H7 (cell line): Measurements from ENCODE around the gene ISG20L2. TPM values are rescaled to one million over a fixed set of nuclear protein-coding genes. Genes with fewer than 3 reads are reported as not detected.

ENCODE experiments used
- DNase-seq: peaks from one replicate; pipeline ENCODE4 v3.0.0; 2012
- H3K27me3 ChIP-seq: 2 replicates; pipeline ENCODE4 v1.6.0; 2011; ENCODE audit warnings: mild to moderate bottlenecking, low read length; ENCODE audit not compliant: control insufficient read depth, insufficient read depth
- H3K36me3 ChIP-seq: replicated peaks from 2 replicates; pipeline ENCODE4 v1.5.1; 2011; ENCODE audit warnings: low read length; ENCODE audit not compliant: control insufficient read depth, insufficient read depth
- H3K4me3 ChIP-seq: 2 replicates; pipeline ENCODE4 v1.5.1; 2011; ENCODE audit warnings: low read depth, mild to moderate bottlenecking, control low read depth, low read length, moderate library complexity; ENCODE audit not compliant: insufficient read depth
- total RNA-seq: library from RNA; depleted of rRNA; stranded (reverse); fragments of >200 nt; shearing (Covaris generic); gene quantifications from 2 replicates; pipeline ENCODE4 v1.2.3, GENCODE V29; 2014

Gene ISG20L2
- total RNA-seq, 1 experiment from 2014 or later: 56.4 TPM

DNA sequence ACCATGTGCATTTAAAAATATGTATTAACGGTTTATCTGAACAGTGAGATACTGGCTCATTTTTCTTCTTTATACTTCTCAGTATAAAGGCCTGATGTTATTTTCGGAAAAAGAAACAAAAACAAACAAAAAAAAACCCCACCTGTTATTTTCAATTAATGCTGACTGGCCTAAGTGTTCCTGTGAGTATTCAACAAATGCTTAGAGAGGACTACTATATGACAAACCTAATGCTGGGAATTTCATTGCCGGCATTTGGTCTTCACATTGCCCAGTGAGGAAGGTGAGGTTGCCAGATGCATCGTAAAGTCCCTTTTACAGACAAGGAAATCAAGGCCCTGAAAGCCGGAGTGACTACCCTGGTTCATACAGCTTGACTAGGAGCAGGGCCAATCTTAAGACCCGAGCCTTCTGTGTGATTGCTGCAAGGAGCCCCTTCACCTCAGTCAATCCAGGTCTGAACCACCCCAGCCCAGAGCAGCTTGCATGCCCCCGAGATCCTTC lies 11.7 kb upstream of the ISG20L2 start:
- H3K4me3 ChIP-seq: peak overlapping the region; percentile 91
- H3K36me3 ChIP-seq: peaks cover 18% of the 10 kb centered on the region
- no peak for DNase-seq
- no peaks in the 10 kb centered on the region for H3K27me3 ChIP-seq

DNA sequence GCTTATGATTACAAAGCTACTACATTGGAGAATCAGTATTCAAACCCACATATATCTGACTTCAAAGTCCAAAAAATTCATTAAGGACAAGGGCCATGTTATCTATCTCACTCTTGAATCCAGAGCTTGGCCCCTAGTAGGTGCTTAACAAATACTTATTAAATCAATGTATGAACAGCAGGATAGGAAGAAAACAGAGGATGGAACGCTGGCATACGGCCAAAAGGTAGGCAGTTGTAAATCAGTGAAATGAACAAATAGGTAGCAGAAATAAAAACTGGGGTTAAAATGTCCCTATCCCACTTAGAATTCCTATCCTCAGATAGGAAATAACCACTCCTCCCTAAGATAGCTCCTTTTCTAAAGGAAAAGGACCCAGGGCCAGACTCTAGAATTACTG lies 10.3 kb upstream of the ISG20L2 start:
- Histone ChIP-seq H3K36me3 (peaks cover 11% of the 10 kb centered on the region), H3K27me3 (no peaks in the 10 kb centered on the region), H3K4me3 (no peak overlapping the region)
- no peak for DNase-seq

DNA sequence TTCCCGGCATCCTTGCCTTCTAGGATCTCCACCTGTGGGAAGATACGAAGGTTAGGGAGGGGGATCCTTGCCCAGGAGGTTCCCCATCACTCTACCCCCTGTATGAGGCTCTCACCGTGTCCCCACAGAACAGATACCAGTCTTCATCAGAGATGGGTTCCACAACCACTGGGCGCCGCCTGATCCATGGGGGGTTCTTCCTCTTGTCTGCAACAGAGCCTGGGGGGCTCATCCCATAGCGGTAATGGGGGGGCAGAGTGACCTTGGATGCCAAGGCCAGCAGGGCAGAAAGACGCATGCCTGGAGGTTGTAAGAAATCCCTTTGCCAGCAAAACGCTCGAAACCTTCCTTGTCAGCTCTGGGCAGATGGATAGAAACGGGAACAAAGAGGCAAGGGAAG lies 9.8 kb upstream of the ISG20L2 start:
- no peak for DNase-seq
- peaks cover 7% of the 10 kb centered on the region for H3K36me3 ChIP-seq

DNA sequence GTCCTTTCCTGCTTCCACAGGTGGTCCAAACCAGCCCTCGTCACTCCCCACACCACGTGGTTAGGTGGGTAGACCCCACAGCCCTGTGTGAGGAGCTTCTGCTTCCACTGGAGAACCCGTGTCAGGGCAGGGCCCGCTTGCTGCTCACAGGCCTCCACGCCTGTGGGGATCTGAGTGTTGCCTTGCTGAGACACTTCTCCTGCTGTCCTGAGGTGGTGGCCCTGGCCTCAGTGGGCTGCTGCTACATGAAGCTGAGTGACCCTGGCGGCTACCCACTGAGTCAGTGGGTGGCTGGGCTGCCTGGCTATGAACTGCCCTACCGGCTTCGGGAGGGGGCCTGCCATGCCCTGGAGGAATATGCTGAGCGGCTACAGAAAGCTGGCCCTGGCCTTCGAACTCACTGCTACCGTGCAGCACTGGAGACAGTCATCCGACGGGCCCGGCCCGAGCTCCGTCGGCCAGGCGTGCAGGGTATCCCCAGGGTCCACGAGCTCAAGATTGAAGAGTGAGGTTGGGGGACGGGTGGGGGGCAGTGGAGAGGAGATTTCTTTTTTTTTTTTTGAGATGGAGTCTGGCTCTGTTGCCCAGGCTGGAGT lies 5.5 kb upstream of the ISG20L2 start:
- Histone ChIP-seq H3K4me3 (no peak overlapping the region), H3K36me3 (peaks cover 11% of the 10 kb centered on the region), H3K27me3 (no peaks in the 10 kb centered on the region)
- no peak for DNase-seq

More for the DNA sequence above, 9.8 kb upstream of the ISG20L2 start:
- Histone ChIP-seq H3K27me3 (no peaks in the 10 kb centered on the region), H3K4me3 (no peak overlapping the region)

DNA sequence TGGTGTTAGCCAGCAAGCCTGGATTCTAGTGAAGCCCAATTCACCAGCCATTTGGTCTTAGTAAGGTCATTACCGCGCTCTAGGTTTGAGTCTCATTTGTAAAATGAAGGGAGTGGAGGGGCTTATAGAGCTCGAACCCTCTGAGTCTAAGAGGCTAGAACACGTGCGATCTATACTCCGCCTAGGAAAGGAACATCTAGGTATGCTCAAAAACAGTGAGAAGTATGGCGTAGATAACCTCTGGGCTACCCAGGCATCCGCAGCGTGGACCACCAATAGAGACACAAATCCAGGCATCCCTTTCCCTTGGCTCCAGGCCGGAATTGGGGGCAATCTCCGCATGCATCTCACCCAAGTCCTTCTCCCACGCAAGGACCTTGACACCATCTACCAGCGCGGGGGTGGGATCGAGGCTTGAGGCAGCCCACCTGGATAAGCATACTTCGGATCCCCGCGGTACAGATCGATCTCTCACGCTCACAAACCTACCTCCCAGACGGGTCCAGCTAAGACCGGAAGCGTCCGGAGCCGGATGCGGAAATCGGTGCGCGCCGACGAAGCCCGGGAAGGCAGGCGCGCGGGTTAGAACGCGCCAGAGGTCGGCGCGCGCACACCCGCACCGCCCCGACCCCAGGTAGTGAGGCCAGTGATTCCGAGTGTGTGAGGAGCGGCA lies 504 bp downstream of the ISG20L2 start, which contains the start of gene METTL25B:
TSS of gene METTL25B (plus strand) at position 544 of the 673 bp plus-strand sequence. CDS start 636 bp downstream, outside the sequence.
- peak; percentile 95 for DNase-seq
- H3K4me3 ChIP-seq: peak within 1 kb of the TSS; percentile 98
- H3K27me3 ChIP-seq: no peaks in the 10 kb centered on the region

DNA sequence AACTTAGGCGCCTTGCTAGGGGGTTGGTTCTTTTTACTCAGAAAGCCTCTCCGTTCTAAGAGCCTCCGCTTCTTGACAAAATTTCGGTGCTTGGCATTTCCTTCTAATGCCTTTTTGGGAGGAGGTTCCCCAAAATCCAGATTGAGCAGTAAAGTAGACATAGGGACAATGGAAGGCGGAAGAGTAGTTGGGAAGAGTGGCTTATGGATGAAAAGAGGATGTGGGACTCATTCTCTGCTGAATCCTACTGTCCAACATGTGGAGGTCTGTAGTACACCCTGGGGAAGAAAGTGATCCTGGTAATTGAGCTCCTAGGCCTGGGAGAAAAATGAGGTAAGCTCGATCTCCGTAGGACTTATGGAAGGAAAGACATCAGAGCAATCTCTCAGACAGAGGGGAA lies 1.1 kb downstream of the ISG20L2 start:
- H3K27me3 ChIP-seq: no peaks in the 10 kb centered on the region
- no peak for DNase-seq
- peak overlapping the region; percentile 98 for H3K4me3 ChIP-seq
- H3K36me3 ChIP-seq: peaks cover 18% of the 10 kb centered on the region

More for the DNA sequence above, 504 bp downstream of the ISG20L2 start, which contains the start of gene METTL25B:
- peaks cover 15% of the 10 kb centered on the region for H3K36me3 ChIP-seq

DNA sequence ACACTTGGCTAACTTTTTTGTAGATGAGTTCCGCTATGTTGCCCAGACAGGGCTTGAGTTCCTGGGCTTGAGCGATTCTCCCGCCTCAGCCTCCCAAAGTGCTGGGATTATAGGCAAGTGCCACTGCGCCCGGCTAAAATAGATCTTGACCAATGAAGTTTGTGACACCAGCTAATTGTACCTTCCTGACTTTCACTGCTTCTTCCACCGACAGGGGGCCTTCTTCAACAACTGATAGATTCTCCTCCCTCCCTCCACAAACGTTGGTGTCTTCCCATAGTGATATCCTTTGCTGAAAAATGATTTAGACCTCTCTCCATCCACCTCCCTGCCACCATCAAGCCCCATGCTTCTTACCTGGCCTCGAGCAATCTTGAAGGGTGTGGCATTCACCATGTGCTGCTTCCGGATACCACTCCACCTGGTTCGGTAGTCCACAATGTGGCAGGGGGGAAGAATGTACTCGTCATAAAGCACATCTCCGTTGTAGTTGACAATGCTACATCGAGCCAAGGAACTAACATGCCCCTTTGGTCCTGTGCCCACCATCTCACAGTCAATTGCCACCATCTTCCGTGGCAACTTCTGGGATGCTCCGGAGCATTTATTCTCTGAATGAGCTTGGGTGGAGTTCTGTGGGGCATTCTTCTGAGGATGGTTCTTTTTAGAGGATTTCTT lies 1.9 kb downstream of the ISG20L2 start:
- Histone ChIP-seq H3K36me3 (peaks cover 17% of the 10 kb centered on the region), H3K27me3 (no peaks in the 10 kb centered on the region), H3K4me3 (peak overlapping the region; percentile 27; the same call in 1 of the 2 replicates)
- DNase-seq: peak; percentile 77

DNA sequence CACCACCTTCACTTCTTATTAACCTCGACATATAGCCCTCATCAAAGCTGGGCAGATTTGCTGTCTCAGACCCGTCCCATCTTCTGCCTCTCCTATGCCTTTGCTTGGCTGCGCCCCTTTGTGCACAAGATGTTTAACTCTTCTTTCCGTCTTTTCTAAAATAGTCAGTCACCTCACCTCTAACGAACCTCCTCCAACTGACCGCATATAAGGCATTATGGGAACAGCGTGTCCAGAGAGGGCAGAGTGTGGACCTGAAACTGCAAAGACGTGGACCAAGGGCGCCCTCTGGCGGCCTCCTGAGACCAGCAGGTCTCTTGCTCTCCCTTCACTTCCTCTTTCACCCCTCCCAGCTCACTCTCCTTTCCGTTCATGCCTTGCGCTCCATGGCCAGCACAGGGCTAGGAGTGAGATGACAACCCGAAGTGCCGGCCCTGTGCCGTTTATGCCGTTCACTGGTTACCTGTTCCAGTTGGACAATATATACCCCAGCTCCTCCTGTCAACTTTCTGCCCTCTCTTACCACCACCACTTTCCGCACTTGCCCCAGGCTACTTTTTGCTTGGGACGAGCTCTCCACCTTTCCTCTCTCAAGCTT lies 2.8 kb downstream of the ISG20L2 start:
- no peaks in the 10 kb centered on the region for H3K27me3 ChIP-seq
- peak overlapping the region; percentile 27 for H3K4me3 ChIP-seq
- peaks cover 21% of the 10 kb centered on the region for H3K36me3 ChIP-seq
- peak; percentile 91 for DNase-seq

DNA sequence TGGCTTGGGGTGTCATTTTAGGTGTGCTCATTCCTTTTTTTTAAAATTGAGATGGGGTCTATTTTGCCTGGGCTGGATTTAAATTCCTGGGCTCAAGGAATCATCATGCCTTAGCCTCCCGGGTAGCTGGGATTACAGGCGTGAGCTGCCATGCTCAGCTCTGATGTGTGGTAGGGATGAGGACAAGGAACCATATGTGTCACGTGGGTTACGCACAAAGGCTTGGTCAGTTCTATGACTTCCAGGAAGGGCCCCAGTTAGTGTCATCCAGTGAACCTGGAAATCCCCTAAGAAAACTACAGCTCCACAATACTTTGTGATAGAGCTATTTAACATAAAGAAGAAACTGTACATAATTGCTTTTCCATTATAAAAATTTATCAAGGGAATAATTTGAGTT lies 7.0 kb downstream of the ISG20L2 start:
- no peaks in the 10 kb centered on the region for H3K27me3 ChIP-seq

DNA sequence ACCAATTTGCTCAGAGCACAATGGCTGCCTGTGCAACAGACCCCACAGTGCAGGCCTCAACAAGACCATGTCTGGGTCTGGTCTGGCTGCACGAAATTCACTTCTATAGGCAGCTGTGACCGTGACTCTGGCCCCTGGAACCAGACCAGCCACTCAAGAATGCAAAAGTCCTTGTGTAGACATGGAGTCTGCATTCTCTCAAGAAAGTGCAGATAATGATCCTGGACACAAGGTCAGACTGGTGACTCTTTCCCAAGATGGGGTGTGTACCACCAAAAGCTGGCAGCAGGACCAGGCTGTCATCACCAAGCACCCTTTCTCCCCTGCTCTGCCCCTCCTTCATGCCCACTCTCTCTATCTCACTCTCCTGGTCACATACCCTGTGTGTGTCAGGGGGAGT lies 7.4 kb downstream of the ISG20L2 start:
- no peak for DNase-seq
- peaks cover 21% of the 10 kb centered on the region for H3K36me3 ChIP-seq
- H3K4me3 ChIP-seq: no peak overlapping the region
- H3K27me3 ChIP-seq: no peaks in the 10 kb centered on the region

More for the DNA sequence above, 7.0 kb downstream of the ISG20L2 start:
- no peak overlapping the region for H3K4me3 ChIP-seq
- peaks cover 21% of the 10 kb centered on the region for H3K36me3 ChIP-seq
- no peak for DNase-seq

DNA sequence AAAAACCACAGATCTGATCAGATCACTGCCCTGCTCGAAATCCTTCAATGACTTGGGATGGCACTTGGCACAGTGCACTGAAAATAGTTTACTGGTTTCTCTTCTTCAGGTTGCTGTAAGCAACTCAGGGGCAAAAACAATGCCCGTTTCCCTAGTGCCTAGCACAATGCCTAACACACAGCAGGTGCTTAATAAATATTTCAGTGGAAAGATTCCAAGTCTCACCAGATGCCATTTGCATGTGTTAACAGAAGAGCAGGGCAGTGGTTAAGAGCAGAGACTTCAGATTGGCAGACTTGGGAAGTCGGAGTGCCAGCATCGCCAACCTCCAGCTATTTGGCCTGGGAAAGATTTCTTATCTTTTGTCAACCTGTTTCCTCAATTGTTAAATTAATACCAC lies 11.2 kb downstream of the ISG20L2 start:
- Histone ChIP-seq H3K4me3 (no peak overlapping the region), H3K27me3 (no peaks in the 10 kb centered on the region), H3K36me3 (peaks cover 4% of the 10 kb centered on the region)
- no peak for DNase-seq

DNA sequence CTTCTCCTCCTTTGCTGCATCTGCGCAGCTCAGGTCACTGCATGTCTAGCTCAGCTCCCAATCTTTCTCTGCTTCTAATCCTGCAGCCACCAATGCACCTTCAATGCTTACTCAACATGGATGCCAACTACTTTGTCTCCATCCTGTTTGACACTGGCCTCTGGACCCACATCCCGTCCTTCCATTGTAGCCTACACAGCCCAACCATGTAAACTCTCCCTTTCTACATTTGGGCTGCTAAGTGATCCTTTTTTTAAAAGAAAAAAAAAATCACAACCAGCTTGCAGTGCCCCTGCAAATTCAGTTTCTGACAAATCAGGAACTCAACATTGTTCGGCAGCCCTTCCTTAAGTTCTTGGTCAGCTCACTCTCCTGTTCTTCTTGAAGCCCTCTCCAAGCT lies 13.7 kb downstream of the ISG20L2 start:
- H3K27me3 ChIP-seq: no peaks in the 10 kb centered on the region

DNA sequence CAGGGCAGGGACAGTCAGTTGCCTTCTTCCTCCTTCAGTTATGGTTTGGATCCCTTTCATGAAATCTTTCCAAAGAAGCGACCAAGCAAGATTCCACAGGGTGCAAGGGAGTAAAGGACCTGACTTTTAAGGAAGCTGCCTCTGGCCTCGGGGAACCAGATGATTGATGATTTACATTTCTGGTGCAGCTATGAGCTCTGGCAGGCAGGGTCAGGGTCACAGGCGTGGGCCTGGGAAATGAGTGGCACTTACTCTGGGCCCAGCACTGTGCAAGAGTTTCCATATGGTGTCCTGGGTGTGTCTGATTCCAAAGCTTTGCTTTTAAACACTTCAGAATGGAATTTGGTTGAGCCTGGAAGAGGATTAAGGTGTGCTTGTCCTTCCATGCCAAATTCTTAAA lies 15.9 kb downstream of the ISG20L2 start:
- Histone ChIP-seq H3K36me3 (no peaks in the 10 kb centered on the region), H3K4me3 (no peak overlapping the region), H3K27me3 (no peaks in the 10 kb centered on the region)
- DNase-seq: no peak

More for the DNA sequence above, 13.7 kb downstream of the ISG20L2 start:
- Histone ChIP-seq H3K4me3 (no peak overlapping the region), H3K36me3 (no peaks in the 10 kb centered on the region)
- DNase-seq: no peak

DNA sequence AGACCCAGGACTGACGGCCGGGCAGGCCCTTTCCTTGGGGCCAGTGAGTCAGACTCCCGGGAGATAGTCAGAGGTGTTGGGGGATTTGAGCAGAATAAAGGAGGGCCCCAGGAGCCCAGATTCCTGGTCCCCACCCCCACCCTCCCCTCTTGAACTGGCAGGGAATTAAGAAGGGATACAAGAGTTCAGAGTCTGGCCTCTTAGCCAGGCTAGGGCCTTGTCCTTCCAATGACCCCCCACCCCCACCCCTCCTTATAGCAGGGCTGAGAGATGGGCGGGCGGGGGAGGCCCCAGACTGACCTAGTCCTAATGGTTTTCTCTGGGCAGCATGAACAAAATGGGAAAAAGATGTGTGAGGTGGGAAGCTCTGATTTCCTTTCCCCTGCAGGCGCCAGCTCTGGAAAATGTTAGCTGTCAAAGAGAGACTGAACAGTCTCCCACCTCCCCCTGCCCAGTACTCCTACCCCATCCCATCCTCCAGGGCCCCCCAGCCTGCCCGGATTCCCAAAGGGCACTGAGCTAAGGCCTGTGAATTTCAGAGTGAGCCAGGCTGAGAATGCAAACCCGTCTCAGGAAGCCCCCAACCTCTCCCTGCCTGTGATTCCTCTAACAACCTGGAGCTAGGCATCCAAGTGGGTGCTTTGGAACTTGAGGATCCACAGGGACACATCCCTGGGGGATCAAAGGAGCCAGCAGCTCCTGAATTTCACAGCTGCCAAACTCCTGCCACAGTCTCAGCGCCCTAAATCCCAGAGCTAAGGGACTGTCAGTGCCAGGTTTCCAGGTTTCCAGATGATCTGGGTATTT lies 17.4 kb downstream of the ISG20L2 start:
- H3K4me3 ChIP-seq: no peak overlapping the region
- DNase-seq: peak; percentile 73
- no peaks in the 10 kb centered on the region for H3K27me3 ChIP-seq

More for the DNA sequence above, 17.4 kb downstream of the ISG20L2 start:
- H3K36me3 ChIP-seq: no peaks in the 10 kb centered on the region
